Psoas muscle (tissue), 8 donors: ENCODE measurements around the gene TMPRSS9. TPM values are rescaled to one million over a fixed set of nuclear protein-coding genes. Genes with fewer than 3 reads are reported as not detected.
A peak's percentile ranks its signal among the peaks of the same experiment; 100 is the strongest.

ENCODE experiments used
- ATAC-seq, 4 donors: fragments of 200-7000 bp; cut with Tn5 transposase; one replicate each; pipeline ENCODE4 v1.9.1; 2020; ENCODE audit warnings: moderate library complexity in 3 of 4, mild to moderate bottlenecking in 2 of 4
- DNase-seq, 2 donors: peaks; one replicate each; pipeline ENCODE4 v3.0.0-alpha.2; 2020
- H3K27ac ChIP-seq: fragments of 200-600 bp; one replicate; pipeline ENCODE4 v1.8.0; 2022
- H3K27me3 ChIP-seq, 3 donors: fragments of 200-600 bp in 1 of 3; one replicate each; pipeline versions ENCODE4 v1.6.1 to v1.8.0; 2013 to 2022; ENCODE audit warnings: low read length in 2 of 3, mild to moderate bottlenecking in 2 of 3, moderate library complexity in 1 of 3; ENCODE audit not compliant: insufficient read depth in 3 of 3
- H3K36me3 ChIP-seq, 2 donors: fragments of 200-600 bp in 1 of 2; one replicate each; pipeline versions ENCODE4 v1.6.1 to v1.8.0; 2013 to 2022; ENCODE audit warnings: low read depth in 1 of 2, mild to moderate bottlenecking in 1 of 2, moderate library complexity in 1 of 2; ENCODE audit not compliant: insufficient read depth in 1 of 2
- H3K4me1 ChIP-seq: fragments of 200-600 bp; one replicate; pipeline ENCODE4 v1.8.0; 2022
- H3K4me3 ChIP-seq: fragments of 200-600 bp; one replicate; pipeline ENCODE4 v1.8.0; 2022; ENCODE audit warnings: mild to moderate bottlenecking
- H3K9me3 ChIP-seq: fragments of 200-600 bp; one replicate; pipeline ENCODE4 v1.8.0; 2022
- WGBS, 3 donors: extraction: QIAGEN DNeasy Blood & Tissue Kit; methylation state at CpG; one replicate each; pipeline versions ENCODE4 v1.1.6 to v1.1.7; 2013; 5-methylcytosine and 5-hydroxymethylcytosine counted together
- intact Hi-C, 2 donors: fragments of 100-400 bp; cut with DNase I; formaldehyde crosslinking; loops; one replicate each; pipeline versions ENCODE4 v1.11.0 to v1.14.2; 2022
- polyA plus RNA-seq, 3 donors: library from polyadenylated mRNA; stranded (reverse); fragments of 200-250 nt; gene quantifications; one replicate each; pipeline ENCODE4 v1.2.3, GENCODE V29; 2013
- total RNA-seq, 4 donors: library from RNA; stranded (reverse); fragmentation: NEBNext Ultra II Directional in 2 of 4; extraction: Animal tissue kit (Norgen Biotek cat#: 25700) in 2 of 4; gene quantifications; one replicate each; pipeline versions ENCODE4 v1.2.1 to v1.2.4, GENCODE V29; 2021 to 2023
- TF ChIP-seq, protein P1 (sequence below): fragments of 200-600 bp; IDR thresholded peaks from one replicate; pipeline ENCODE4 v1.8.0; 2022; ENCODE audit warnings: antibody characterized with exemption
- donor health status: healthy with polysubstance abuse.
- donor health status: DM: no; HTN: no; CAD: no; lungs with moderate emphysema.
- donor health status: Bipolar disorder and iron deficiency.
- donor health status: healthy.
- donor health status: DM: yes; HTN: yes; CAD: no.
- donor health status: DM: no; HTN: no; CAD: no.
- donor health status: DM: no; HTN: no; CAD: no.
- donor health status: DM: yes; HTN: yes; CAD: no.

Gene TMPRSS9
- total and polyA plus RNA-seq, 7 donors, result 0.17 TPM; not detected in 6

DNA sequence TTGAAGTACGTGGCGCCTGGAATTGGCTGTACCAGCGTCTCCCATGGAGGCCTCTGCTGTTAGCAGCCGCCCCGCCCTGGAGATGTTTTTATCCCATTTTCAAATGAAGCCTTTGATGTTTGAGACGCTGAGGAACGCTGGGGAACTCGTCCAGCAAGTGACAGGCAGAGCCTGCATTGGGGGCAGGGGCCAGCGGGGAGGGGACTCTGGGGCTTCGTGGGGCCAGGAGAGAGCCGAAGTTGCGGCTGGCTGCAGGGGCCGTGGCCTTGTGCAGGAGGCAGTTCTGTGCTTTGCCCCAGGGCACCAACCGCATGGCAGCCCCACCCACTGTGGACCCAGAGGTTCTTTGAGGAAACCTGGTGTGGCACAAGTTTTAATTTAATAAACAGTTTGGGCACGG is 18.1 kb upstream of the TMPRSS9 start:
- intact Hi-C loops, result no loop called here
- Histone ChIP-seq H3K27me3 (no peaks in the 10 kb centered on the region), H3K27ac (no peak overlapping the region), H3K4me1 (no peaks in the 10 kb centered on the region), H3K9me3 (no peaks in the 10 kb centered on the region), H3K36me3 (peaks cover 0 to 67% of the 10 kb centered on the region in 2 donors), H3K4me3 (no peak overlapping the region)
- ATAC-seq (no peak), DNase-seq (peak in 1 of 2 donors; percentile 28)
- 87 to 89% (median 87%) methylated on average over 15 of the region's 15 CpGs for WGBS, 3 donors
- TF ChIP-seq, protein P1, sequence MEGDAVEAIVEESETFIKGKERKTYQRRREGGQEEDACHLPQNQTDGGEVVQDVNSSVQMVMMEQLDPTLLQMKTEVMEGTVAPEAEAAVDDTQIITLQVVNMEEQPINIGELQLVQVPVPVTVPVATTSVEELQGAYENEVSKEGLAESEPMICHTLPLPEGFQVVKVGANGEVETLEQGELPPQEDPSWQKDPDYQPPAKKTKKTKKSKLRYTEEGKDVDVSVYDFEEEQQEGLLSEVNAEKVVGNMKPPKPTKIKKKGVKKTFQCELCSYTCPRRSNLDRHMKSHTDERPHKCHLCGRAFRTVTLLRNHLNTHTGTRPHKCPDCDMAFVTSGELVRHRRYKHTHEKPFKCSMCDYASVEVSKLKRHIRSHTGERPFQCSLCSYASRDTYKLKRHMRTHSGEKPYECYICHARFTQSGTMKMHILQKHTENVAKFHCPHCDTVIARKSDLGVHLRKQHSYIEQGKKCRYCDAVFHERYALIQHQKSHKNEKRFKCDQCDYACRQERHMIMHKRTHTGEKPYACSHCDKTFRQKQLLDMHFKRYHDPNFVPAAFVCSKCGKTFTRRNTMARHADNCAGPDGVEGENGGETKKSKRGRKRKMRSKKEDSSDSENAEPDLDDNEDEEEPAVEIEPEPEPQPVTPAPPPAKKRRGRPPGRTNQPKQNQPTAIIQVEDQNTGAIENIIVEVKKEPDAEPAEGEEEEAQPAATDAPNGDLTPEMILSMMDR, result no peak

DNA sequence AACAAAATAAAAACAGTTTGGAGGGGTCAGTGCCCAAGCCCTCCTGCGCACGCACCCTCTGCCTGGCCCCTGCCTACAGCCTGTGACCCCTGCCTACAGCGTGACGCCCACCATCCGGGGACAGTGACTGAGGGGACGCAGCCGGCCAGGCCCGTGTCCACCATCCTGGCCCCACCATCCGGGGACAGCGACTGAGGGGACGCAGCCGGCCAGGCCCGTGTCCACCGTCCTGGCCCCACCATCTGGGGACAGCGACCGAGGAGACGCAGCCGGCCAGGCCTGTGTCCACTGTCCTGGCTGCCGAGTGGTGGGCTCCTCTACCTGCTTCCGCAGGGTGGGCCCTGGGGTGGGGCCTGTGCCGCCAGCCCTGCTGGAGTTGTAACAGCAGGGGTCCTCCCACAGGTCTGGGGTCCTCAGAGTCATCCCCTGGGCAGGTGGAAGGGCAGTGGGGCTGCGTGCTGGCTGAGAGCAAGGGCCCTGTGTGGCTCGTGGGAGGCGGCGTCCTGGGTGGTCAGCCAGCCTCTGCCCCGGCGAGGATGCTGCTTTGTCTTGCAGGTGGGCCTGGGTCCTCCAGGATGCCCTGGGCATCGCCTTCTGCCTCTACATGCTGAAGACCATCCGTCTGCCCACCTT is 17.3 kb upstream of the TMPRSS9 start:
- ATAC-seq (no peak), DNase-seq (peak in 1 of 2 donors; percentile 39)
- no peak overlapping the region for H3K4me3 ChIP-seq
- peaks cover 0 to 60% of the 10 kb centered on the region in 2 donors for H3K36me3 ChIP-seq
- intact Hi-C loops, result no loop called here
- H3K9me3 ChIP-seq, result no peaks in the 10 kb centered on the region
- TF ChIP-seq, protein P1, result no peak
- no peaks in the 10 kb centered on the region for H3K27me3 ChIP-seq
- no peak overlapping the region for H3K27ac ChIP-seq
- H3K4me1 ChIP-seq, result no peaks in the 10 kb centered on the region
- 93 to 97% (median 95%) methylated on average over 24 to 29 of the region's 29 CpGs for WGBS, 3 donors

DNA sequence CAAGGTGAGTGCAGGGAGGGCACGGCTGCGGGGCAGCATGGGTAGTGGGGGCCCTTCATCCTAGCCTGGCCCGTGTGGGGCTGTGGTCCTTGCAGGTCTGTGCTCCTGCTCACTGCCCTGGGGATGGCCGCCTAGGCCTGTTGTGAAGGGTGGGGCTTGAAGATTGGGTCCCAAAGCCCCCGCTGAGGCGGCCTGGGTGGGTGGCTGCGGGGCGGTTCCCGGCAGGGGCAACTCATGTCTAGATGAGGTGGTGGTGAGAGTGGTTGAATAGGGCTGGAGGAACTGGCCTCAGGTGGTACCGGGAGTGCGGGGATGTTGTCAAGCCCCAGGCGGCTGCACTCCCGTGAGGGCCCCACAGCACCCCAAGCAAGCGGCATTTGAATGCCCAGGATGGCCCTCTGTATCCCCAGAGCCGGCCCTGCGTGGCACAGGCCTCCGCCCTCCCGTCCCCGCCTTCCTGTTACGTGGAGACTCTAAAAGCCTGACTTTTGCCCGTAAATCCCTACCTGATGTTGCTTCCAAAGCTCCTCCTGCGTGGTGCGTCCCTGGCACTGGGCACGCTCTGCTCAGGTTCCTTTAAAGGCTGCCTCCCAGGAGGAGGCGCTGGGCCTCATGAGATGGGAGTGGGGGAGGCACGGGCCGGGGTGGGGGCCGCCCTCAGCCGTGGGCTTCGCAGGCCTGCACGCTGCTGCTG is 16.6 kb upstream of the TMPRSS9 start:
- no peak for ATAC-seq
- peak in 1 of 2 donors; percentile 45 for DNase-seq
- intact Hi-C loops, result no loop called here
- no peaks in the 10 kb centered on the region for H3K4me1 ChIP-seq
- no peak overlapping the region for H3K4me3 ChIP-seq
- no peak overlapping the region for H3K27ac ChIP-seq
- TF ChIP-seq, protein P1, result no peak
- no peaks in the 10 kb centered on the region for H3K9me3 ChIP-seq
- peaks cover 0 to 60% of the 10 kb centered on the region in 2 donors for H3K36me3 ChIP-seq
- 89 to 96% (median 95%) methylated on average over 30 to 31 of the region's 31 CpGs for WGBS, 3 donors
- no peaks in the 10 kb centered on the region for H3K27me3 ChIP-seq

DNA sequence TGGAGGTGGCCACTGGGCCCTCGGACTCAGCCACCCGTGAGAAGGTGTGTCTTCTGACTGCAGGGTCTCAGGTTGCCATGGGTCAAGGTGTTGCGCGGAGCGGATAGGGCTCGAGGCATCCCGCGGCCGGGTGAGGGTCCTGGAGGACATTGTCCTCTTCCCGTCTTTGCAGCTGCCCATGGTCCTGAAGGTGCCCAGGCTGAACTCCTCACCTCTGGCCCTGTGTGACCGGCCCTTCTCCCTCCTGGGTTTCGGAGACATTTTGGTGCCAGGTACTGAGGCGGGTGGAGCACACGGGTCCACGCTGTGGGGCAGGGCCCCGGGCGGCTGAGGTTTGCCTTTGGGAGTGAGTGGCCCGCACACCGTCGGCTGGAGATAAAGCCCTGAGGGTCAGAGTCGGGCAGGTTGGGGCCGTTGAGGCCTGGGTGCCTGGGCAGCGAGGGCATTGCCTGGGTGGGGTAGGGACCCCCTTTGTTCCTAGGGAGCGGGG is 15.6 kb upstream of the TMPRSS9 start:
- H3K4me1 ChIP-seq, result no peaks in the 10 kb centered on the region
- no peaks in the 10 kb centered on the region for H3K27me3 ChIP-seq
- no peak overlapping the region for H3K27ac ChIP-seq
- H3K4me3 ChIP-seq, result no peak overlapping the region
- TF ChIP-seq, protein P1, result no peak
- WGBS, 3 donors, result 93% methylated on average over 24 of the region's 24 CpGs
- intact Hi-C loops, result no loop called here
- peaks cover 0 to 54% of the 10 kb centered on the region in 2 donors for H3K36me3 ChIP-seq
- no peak for ATAC-seq
- H3K9me3 ChIP-seq, result no peaks in the 10 kb centered on the region
- DNase-seq, result peak; percentile 9 to 42
